ENCODE data around the gene PARVB. TPM values are rescaled to one million over a fixed set of nuclear protein-coding genes. Genes with fewer than 3 reads are reported as not detected.
"Not testable (repeated sequence)": the region's sequence is repeated elsewhere in the genome, so short reads cannot be mapped to it uniquely, and the experiment has no call there.

PARVB gene
- total RNA-seq, 1 donor from 2014 or later: 122 TPM

GRCh38 chr22:44002997-44003396, 21.1 kb upstream of the PARVB start:
- DNase-seq (ENCODE audit: low spot score): no peak
- Mint-ChIP-seq H3K27me3 (ENCODE audit: low read depth) (no peaks in the 10 kb centered on the region), H3K27ac (no peak overlapping the region), H3K4me1 (ENCODE audit: low read depth) (no peaks in the 10 kb centered on the region), H3K4me3 (ENCODE audit: low read depth) (no peak overlapping the region), H3K9me3 (no peaks in the 10 kb centered on the region), H3K36me3 (ENCODE audit: low read depth) (peaks cover 14% of the 10 kb centered on the region)
- intact Hi-C loops (cut with micrococcal nuclease): no loop called here

DNA sequence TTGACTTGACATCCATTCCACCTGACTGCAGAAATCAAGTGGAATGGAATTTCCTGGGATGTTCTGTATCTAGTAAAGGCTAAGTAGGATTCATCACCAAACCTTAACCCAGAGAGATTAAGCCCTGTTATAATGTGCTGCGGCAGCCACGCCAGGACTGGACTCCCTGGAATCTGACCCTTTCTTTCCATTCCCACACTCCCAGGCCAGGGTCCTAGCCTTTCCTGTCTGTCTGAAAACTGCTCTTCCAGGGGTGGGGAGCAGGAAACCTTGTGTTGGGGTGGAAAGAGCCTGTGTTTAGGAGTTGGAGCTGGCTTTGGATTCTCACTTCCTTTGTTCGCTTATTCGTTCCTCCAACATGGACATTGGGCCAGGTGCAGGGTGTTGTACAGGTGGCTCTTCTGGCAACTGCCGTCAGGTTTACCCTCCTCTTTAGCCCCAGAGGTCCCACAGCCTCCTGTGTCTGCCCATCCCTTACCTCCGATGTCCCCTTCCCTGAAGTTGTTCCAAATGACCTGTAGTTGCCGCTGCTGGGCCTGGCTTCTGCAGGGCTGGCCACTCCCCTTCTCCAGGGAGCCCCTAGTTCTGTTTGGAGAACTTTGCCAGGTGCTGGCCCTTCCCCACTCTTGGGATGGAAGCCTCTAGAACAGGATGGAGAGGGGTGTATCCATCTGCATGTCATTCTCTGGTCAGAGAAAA, 20.5 kb upstream of the PARVB start:
- H3K36me3 Mint-ChIP-seq (ENCODE audit: low read depth): peaks cover 9% of the 10 kb centered on the region
- no peaks in the 10 kb centered on the region for H3K27me3 Mint-ChIP-seq (ENCODE audit: low read depth)
- H3K27ac Mint-ChIP-seq: no peak overlapping the region
- no peaks in the 10 kb centered on the region for H3K9me3 Mint-ChIP-seq
- intact Hi-C loops (cut with micrococcal nuclease): no loop called here
- DNase-seq (ENCODE audit: low spot score): no peak
- no peak overlapping the region for H3K4me3 Mint-ChIP-seq (ENCODE audit: low read depth)
- no peaks in the 10 kb centered on the region for H3K4me1 Mint-ChIP-seq (ENCODE audit: low read depth)

DNA sequence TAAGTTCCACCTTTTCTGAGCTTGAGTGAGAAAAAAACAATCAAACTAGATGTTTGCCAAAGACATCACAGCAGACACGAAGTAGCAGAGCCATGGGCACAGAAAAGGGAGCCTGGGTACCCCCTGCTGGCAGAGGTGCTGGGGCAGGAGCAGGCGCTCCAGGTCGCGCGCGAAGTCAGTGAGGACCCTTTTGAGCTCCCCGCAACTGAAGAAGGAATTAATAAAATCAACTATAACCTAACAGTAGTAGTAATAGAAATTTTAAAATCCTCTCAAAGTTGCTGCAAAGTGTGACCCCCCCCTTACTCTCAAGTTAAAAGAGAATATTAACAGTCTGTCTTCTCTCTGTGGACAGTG, 20.0 kb upstream of the PARVB start:
- Mint-ChIP-seq H3K27me3 (ENCODE audit: low read depth) (no peaks in the 10 kb centered on the region), H3K9me3 (no peaks in the 10 kb centered on the region), H3K4me3 (ENCODE audit: low read depth) (no peak overlapping the region), H3K36me3 (ENCODE audit: low read depth) (peaks cover 4% of the 10 kb centered on the region), H3K4me1 (ENCODE audit: low read depth) (no peaks in the 10 kb centered on the region), H3K27ac (no peak overlapping the region)
- intact Hi-C loops (cut with micrococcal nuclease): no loop called here
- no peak for DNase-seq (ENCODE audit: low spot score)

GRCh38 chr22:44005524-44005923, 18.6 kb upstream of the PARVB start:
- no peak overlapping the region for H3K4me3 Mint-ChIP-seq (ENCODE audit: low read depth)
- no peak for DNase-seq (ENCODE audit: low spot score)
- H3K27me3 Mint-ChIP-seq (ENCODE audit: low read depth): no peaks in the 10 kb centered on the region
- no peaks in the 10 kb centered on the region for H3K4me1 Mint-ChIP-seq (ENCODE audit: low read depth)
- intact Hi-C loops (cut with micrococcal nuclease): no loop called here
- no peak overlapping the region for H3K27ac Mint-ChIP-seq
- H3K9me3 Mint-ChIP-seq: no peaks in the 10 kb centered on the region
- H3K36me3 Mint-ChIP-seq (ENCODE audit: low read depth): no peaks in the 10 kb centered on the region

DNA sequence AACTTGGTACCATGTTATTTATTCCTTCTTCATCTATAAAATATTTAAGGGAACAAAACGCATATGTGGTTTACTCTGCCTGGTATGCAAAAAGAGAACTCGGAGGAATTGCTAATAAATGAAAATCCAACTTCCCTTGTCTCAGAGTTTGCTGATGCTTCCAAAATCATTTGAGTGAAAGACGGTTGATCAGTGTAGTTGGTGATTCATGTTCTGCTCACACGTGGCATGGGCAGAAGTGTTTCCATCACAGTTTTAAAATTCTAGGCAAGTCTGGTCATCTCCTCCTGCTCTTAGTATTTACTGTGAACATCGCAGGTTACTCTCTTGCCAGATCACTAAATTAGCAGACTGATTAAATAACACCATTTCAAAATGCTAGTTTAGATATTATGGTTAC, 11.9 kb upstream of the PARVB start:
- Mint-ChIP-seq H3K9me3 (no peaks in the 10 kb centered on the region), H3K4me1 (ENCODE audit: low read depth) (no peaks in the 10 kb centered on the region), H3K4me3 (ENCODE audit: low read depth) (no peak overlapping the region), H3K27ac (no peak overlapping the region), H3K36me3 (ENCODE audit: low read depth) (no peaks in the 10 kb centered on the region), H3K27me3 (ENCODE audit: low read depth) (no peaks in the 10 kb centered on the region)
- DNase-seq (ENCODE audit: low spot score): no peak
- intact Hi-C loops (cut with micrococcal nuclease): no loop called here

DNA sequence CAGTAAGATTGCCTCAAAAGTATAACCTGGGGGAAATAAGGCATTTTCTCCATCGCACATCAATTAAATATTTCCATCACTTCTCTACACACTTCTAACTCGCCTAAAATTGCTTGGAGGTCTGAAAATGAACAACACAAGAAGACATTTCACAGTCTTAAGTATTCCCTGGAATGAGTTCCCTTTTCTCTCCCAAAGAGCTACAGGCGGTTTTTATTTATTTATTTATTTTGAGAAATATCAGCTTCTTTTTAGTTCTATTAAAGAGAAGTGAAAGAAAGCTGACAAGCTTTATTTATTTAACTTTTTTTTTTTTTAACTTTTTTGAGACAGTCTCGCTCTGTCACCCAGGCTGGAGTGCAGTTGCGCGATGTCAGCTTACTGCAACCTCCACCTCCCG, 11.5 kb upstream of the PARVB start:
- no peaks in the 10 kb centered on the region for H3K9me3 Mint-ChIP-seq
- no peak overlapping the region for H3K4me3 Mint-ChIP-seq (ENCODE audit: low read depth)
- H3K27ac Mint-ChIP-seq: no peak overlapping the region
- no peaks in the 10 kb centered on the region for H3K36me3 Mint-ChIP-seq (ENCODE audit: low read depth)
- intact Hi-C loops (cut with micrococcal nuclease): no loop called here
- H3K27me3 Mint-ChIP-seq (ENCODE audit: low read depth): no peaks in the 10 kb centered on the region
- H3K4me1 Mint-ChIP-seq (ENCODE audit: low read depth): no peaks in the 10 kb centered on the region
- no peak for DNase-seq (ENCODE audit: low spot score)

DNA sequence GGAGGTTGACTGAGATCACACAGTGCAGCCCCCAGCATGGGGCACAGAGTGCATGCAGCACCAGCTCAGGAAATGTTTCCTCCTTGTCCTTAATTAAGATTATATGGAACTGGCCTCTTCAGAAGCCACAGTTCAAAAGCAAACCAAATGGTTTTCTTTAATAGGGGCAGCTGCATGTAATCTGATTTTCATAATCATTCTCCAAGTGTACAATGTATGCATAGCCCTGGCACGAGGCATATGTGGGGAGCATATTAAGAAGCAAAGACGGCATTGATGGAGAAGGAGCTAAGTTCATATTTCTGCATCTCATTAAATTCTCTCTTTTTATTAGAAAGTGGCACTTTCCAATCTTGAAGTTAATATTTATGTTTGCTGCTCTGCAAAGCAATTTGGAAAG, 9.9 kb upstream of the PARVB start:
- H3K27ac Mint-ChIP-seq: no peak overlapping the region
- H3K4me3 Mint-ChIP-seq (ENCODE audit: low read depth): no peak overlapping the region
- H3K4me1 Mint-ChIP-seq (ENCODE audit: low read depth): no peaks in the 10 kb centered on the region
- intact Hi-C loops (cut with micrococcal nuclease): no loop called here
- no peaks in the 10 kb centered on the region for H3K36me3 Mint-ChIP-seq (ENCODE audit: low read depth)
- no peak for DNase-seq (ENCODE audit: low spot score)
- H3K27me3 Mint-ChIP-seq (ENCODE audit: low read depth): no peaks in the 10 kb centered on the region
- no peaks in the 10 kb centered on the region for H3K9me3 Mint-ChIP-seq

DNA sequence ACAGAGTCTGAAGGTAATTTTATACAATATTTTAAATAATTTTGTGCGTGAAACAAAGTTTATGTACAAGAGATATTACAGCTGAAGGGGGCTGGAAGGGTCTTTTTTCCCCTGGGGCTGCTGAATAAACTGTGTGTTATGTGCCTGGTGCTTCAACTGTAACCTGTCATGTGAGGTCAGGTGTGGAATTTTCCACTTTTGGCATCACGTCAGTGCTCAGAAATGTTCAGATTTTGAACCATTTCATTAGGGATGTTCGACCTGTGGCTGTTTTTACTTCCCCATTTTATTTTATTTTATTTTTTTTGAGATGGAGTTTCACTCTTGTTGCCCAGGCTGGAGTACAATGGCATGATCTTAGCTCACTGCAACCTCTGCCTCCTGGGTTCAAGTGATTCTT, 7.5 kb upstream of the PARVB start:
- H3K27me3 Mint-ChIP-seq (ENCODE audit: low read depth); intact Hi-C loops (cut with micrococcal nuclease); H3K4me1 Mint-ChIP-seq (ENCODE audit: low read depth); DNase-seq (ENCODE audit: low spot score); H3K36me3 Mint-ChIP-seq (ENCODE audit: low read depth); H3K9me3 Mint-ChIP-seq; H3K4me3 Mint-ChIP-seq (ENCODE audit: low read depth); H3K27ac Mint-ChIP-seq: not testable (repeated sequence)

- no peaks in the 10 kb centered on the region for H3K9me3 Mint-ChIP-seq
Observed at GRCh38 chr22:44018594-44018993, 5.5 kb upstream of the PARVB start.

DNA sequence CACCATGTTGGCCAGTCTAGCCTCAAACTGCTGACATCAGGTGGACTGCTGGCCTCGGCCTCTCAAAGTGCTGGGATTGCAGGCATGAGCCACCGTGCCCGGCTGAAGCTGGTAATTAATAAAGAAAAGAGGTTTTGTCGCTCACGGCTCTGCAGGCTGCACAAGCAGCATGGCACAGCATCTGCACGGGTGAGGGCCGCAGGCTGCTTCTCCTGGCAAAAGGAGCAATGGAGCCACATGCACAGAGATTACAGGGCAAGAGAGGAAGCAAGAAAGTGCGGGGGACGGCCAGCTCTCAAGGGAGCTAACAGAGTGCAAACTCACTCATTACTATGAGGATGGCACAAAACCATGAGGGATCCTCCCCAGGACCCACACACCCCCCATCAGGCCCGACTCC, 4.7 kb upstream of the PARVB start:
- intact Hi-C loops (cut with micrococcal nuclease): no loop called here
- H3K4me3 Mint-ChIP-seq (ENCODE audit: low read depth): no peak overlapping the region
- H3K27me3 Mint-ChIP-seq (ENCODE audit: low read depth): no peaks in the 10 kb centered on the region
- H3K27ac Mint-ChIP-seq: no peak overlapping the region
- H3K36me3 Mint-ChIP-seq (ENCODE audit: low read depth): peaks cover 14% of the 10 kb centered on the region
- DNase-seq (ENCODE audit: low spot score): no peak
- peaks cover 16% of the 10 kb centered on the region for H3K4me1 Mint-ChIP-seq (ENCODE audit: low read depth)
- H3K9me3 Mint-ChIP-seq: no peaks in the 10 kb centered on the region

More at GRCh38 chr22:44018594-44018993, 5.5 kb upstream of the PARVB start:
- Mint-ChIP-seq H3K36me3 (ENCODE audit: low read depth) (peaks cover 12% of the 10 kb centered on the region), H3K27me3 (ENCODE audit: low read depth) (no peaks in the 10 kb centered on the region), H3K4me3 (ENCODE audit: low read depth) (no peak overlapping the region), H3K4me1 (ENCODE audit: low read depth) (peaks cover 13% of the 10 kb centered on the region), H3K27ac (no peak overlapping the region)
- no peak for DNase-seq (ENCODE audit: low spot score)
- intact Hi-C loops (cut with micrococcal nuclease): no loop called here

- intact Hi-C loops (cut with micrococcal nuclease): loop anchor here (10.0 kb wide), 3 partner anchors 65 to 165 kb away; partner anchors contain the start of genes PARVG and SAMM50
- Mint-ChIP-seq H3K9me3 (no peaks in the 10 kb centered on the region), H3K4me3 (ENCODE audit: low read depth) (no peak overlapping the region), H3K27me3 (ENCODE audit: low read depth) (no peaks in the 10 kb centered on the region), H3K36me3 (ENCODE audit: low read depth) (peaks cover 14% of the 10 kb centered on the region), H3K27ac (no peak overlapping the region), H3K4me1 (ENCODE audit: low read depth) (peaks cover 16% of the 10 kb centered on the region)
- no peak for DNase-seq (ENCODE audit: low spot score)
Observed at GRCh38 chr22:44019846-44020245, 4.3 kb upstream of the PARVB start.

- intact Hi-C loops (cut with micrococcal nuclease): loop anchor here (10.0 kb wide), 3 partner anchors 64 to 164 kb away; partner anchors contain the start of genes PARVG and SAMM50
- H3K4me1 Mint-ChIP-seq (ENCODE audit: low read depth): peaks cover 23% of the 10 kb centered on the region
- no peaks in the 10 kb centered on the region for H3K9me3 Mint-ChIP-seq
- H3K36me3 Mint-ChIP-seq (ENCODE audit: low read depth): peaks cover 14% of the 10 kb centered on the region
- peak overlapping the region; percentile 51 for H3K4me3 Mint-ChIP-seq (ENCODE audit: low read depth)
- H3K27ac Mint-ChIP-seq: peak overlapping the region; percentile 37
- H3K27me3 Mint-ChIP-seq (ENCODE audit: low read depth): no peaks in the 10 kb centered on the region
- DNase-seq (ENCODE audit: low spot score): no peak
Observed at GRCh38 chr22:44020981-44021380, 3.1 kb upstream of the PARVB start.

DNA sequence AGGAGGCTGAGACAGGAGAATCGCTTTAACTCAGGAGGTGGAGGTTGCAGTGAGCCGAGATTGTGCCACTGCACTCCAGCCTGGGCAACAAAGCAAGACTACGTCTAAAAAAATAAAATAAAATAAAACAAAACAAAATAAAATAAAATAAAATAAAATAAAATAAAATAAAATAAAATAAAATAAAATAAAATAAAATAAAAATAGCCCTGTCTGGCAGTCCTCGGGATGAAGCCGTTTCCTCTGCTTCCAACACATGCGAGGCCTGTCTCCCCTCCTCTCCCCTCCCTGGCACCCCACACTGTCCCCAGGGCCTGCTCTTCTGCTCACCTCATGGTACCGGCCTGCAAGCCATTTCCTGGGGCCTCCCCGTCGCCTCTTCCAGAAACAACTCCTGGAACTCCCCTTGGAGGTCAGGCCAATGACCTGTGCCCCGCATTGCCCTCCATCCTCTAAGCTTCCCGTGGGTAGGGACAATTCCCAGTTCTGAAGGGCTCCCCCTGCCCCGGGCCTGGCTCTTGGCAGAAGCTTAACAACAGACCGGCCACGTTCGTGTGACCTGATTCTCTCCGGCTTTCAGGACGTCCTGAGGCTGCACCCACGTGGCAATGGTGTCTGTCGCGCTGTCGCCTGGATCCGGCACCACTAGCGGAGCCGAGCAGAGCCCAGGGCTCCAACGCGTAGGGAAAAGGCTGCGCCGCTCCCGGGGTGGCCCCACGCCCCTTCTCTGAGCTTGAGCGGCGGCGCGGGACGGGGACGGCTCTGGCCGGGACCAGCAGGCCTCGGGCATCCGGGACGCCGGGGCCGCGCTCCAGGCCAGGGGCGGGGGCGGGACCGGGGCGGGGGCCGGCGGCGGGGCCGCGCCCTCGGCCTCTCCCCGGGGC, 456 bp upstream of the PARVB start:
- peak; percentile 47 for DNase-seq (ENCODE audit: low spot score)
- peaks cover 39% of the 10 kb centered on the region for H3K4me1 Mint-ChIP-seq (ENCODE audit: low read depth)
- H3K9me3 Mint-ChIP-seq: no peaks in the 10 kb centered on the region
- H3K36me3 Mint-ChIP-seq (ENCODE audit: low read depth): peaks cover 29% of the 10 kb centered on the region
- no peaks in the 10 kb centered on the region for H3K27me3 Mint-ChIP-seq (ENCODE audit: low read depth)
- intact Hi-C loops (cut with micrococcal nuclease): loop anchor here (10.0 kb wide), 3 partner anchors 61 to 161 kb away; partner anchors contain the start of genes PARVG and SAMM50
- peak overlapping the region; percentile 96 for H3K27ac Mint-ChIP-seq
- peak overlapping the region; percentile 94 for H3K4me3 Mint-ChIP-seq (ENCODE audit: low read depth)

Data from activated T-helper 2 cell treated with anti-CD3 and anti-CD28 coated beads, Interferon-gamma antibody, Interleukin-2, Interleukin-4, amounts not matched to agents 10 μg/mL and 5 μg/mL and 100 μg/mL, durations not matched to agents 14 hours and 24 hours and 36 hours (primary cell).